Esophagus muscularis mucosa (tissue), 4 donors: ENCODE measurements around the gene NUCB1. TPM values are rescaled to one million over a fixed set of nuclear protein-coding genes. Genes with fewer than 3 reads are reported as not detected.

Experiments used
- DNase-seq: peaks from one replicate; pipeline ENCODE4 v3.0.0-alpha.2; 2017; ENCODE audit errors: extremely low spot score
- H3K27ac ChIP-seq, 4 donors: fragments of 200-600 bp; sonication (generic); replicated peaks in 1 of 4; 1 replicate in 3 of 4; 2 replicates in 1 of 4; pipeline ENCODE4 v1.5.1; 2016 to 2019; ENCODE audit warnings: mild to moderate bottlenecking in 1 of 4
- H3K27me3 ChIP-seq, 4 donors: fragments of 200-600 bp; sonication (generic); one replicate each; pipeline versions ENCODE4 v1.5.1 to v1.6.0; 2016 to 2019
- H3K36me3 ChIP-seq, 4 donors: fragments of 200-600 bp; sonication (generic); one replicate each; pipeline ENCODE4 v1.5.1; 2016 to 2019
- H3K4me1 ChIP-seq, 4 donors: fragments of 200-600 bp; sonication (generic); one replicate each; pipeline ENCODE4 v1.5.1; 2016 to 2019
- H3K4me3 ChIP-seq, 4 donors: fragments of 200-600 bp; sonication (generic); 1 replicate in 2 of 4; 2 replicates in 2 of 4; pipeline ENCODE4 v1.5.1; 2016 to 2019; ENCODE audit warnings: mild to moderate bottlenecking in 4 of 4, moderate library complexity in 1 of 4
- H3K9me3 ChIP-seq, 4 donors: fragments of 200-600 bp; sonication (generic); 1 replicate in 3 of 4; 2 replicates in 1 of 4; pipeline ENCODE4 v1.5.1; 2016 to 2019
- EP300 ChIP-seq: sonication (generic); formaldehyde crosslinking; IDR thresholded peaks from one replicate; pipeline ENCODE4 v1.6.1; 2017; ENCODE audit warnings: antibody characterized with exemption
- POLR2A ChIP-seq: fragments of 450-650 bp; IDR thresholded peaks from one replicate; pipeline ENCODE4 v1.6.1; 2017; ENCODE audit warnings: antibody characterized with exemption, moderate library complexity, mild to moderate bottlenecking, low read depth
- POLR2AphosphoS5 ChIP-seq, 2 donors: sonication (generic); formaldehyde crosslinking; IDR thresholded peaks; one replicate each; pipeline ENCODE4 v1.6.1; 2017; ENCODE audit warnings: antibody characterized with exemption in 2 of 2
- WGBS: methylation state at CpG from one replicate; pipeline ENCODE4 v1.1.5; 2018; 5-methylcytosine and 5-hydroxymethylcytosine counted together
- intact Hi-C: fragments of 100-400 bp; cut with DNase I; formaldehyde crosslinking; loops from one replicate; pipeline ENCODE4 v1.15.1; 2023
- total RNA-seq, 4 donors: library from RNA; depleted of rRNA; stranded (reverse); fragments of >200 nt; gene quantifications; one replicate each; pipeline versions ENCODE4 v1.1.0 to v1.2.1, GENCODE V29; 2016
- TF ChIP-seq, protein P1 (sequence below), 3 experiments: fragments of 200-600 bp in 2 of 3; fragments of 450-650 bp in 1 of 3; sonication (generic) in 2 of 3; IDR thresholded peaks; one replicate each; pipeline ENCODE4 v1.5.1; 2017 to 2019; ENCODE audit warnings: antibody characterized with exemption in 3 of 3, mild to moderate bottlenecking in 2 of 3, moderate library complexity in 1 of 3

NUCB1 gene
- total RNA-seq, 4 donors from 2014 or later: 179 to 356 (median 284) TPM

DNA sequence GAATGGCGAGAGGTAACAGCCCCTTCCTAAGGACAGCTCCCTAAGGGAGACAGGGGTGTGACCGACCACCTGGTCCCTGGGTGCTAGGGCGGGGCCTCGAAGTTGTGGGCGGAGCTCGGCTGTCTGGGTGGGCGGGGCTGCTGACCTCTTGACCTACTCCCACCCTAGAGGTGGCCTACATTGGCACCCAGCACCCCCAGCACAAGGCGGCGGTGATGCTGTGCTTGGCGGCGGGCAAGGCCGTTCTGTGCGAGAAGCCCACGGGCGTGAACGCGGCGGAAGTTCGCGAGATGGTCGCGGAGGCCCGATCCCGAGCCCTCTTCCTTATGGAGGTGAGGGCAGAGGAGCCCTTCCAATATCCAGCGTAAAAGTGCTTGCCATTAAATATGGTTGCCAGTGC is 35.8 kb downstream of the NUCB1 start:
- TF ChIP-seq, protein P1, sequence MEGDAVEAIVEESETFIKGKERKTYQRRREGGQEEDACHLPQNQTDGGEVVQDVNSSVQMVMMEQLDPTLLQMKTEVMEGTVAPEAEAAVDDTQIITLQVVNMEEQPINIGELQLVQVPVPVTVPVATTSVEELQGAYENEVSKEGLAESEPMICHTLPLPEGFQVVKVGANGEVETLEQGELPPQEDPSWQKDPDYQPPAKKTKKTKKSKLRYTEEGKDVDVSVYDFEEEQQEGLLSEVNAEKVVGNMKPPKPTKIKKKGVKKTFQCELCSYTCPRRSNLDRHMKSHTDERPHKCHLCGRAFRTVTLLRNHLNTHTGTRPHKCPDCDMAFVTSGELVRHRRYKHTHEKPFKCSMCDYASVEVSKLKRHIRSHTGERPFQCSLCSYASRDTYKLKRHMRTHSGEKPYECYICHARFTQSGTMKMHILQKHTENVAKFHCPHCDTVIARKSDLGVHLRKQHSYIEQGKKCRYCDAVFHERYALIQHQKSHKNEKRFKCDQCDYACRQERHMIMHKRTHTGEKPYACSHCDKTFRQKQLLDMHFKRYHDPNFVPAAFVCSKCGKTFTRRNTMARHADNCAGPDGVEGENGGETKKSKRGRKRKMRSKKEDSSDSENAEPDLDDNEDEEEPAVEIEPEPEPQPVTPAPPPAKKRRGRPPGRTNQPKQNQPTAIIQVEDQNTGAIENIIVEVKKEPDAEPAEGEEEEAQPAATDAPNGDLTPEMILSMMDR (IDR thresholded peaks at IDR 0.05): no peak
- TF ChIP-seq POLR2AphosphoS5 (IDR thresholded peaks at IDR 0.05) (no peak), POLR2A (no peak), EP300 (no peak)
- peaks cover 0 to 4% (median 3%) of the 10 kb centered on the region in 4 donors for H3K9me3 ChIP-seq
- intact Hi-C loops: no loop called here
- DNase-seq: no peak
- no peaks in the 10 kb centered on the region for H3K36me3 ChIP-seq
- H3K4me3 ChIP-seq: no peak overlapping the region
- H3K27ac ChIP-seq: no peak overlapping the region
- peaks cover 0 to 6% (median 0%) of the 10 kb centered on the region in 4 donors for H3K27me3 ChIP-seq
- 95% methylated on average over 19 of the region's 25 CpGs for WGBS
- peaks cover 0 to 16% (median 14%) of the 10 kb centered on the region in 4 donors for H3K4me1 ChIP-seq

DNA sequence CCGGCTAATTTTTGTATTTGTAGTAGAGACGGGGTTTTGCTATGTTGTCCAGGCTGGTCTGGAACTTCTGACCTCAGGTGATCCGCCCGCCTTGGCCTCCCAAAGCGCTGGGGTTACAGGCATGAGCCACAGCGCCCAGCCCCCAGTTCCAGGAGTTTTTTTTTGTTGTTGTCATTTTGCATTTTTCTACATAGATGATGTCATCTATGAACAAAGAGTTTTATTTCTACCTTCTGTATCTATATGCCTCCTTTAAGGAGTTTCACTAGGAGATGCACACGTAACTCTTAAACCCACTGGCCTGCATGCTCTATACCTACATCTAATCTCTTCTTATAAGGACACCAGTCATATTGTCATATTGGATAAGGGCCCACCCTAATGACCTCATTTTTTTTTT is 38.1 kb downstream of the NUCB1 start:
- 87% methylated on average over 7 of the region's 7 CpGs for WGBS
- DNase-seq: no peak
- TF ChIP-seq POLR2AphosphoS5 (IDR thresholded peaks at IDR 0.05) (no peak), EP300 (no peak), POLR2A (no peak)
- TF ChIP-seq, protein P1 (IDR thresholded peaks at IDR 0.05): no peak
- Histone ChIP-seq H3K36me3 (no peaks in the 10 kb centered on the region), H3K27me3 (no peaks in the 10 kb centered on the region), H3K27ac (no peak overlapping the region), H3K4me3 (no peak overlapping the region), H3K9me3 (peaks cover 0 to 9% (median 6%) of the 10 kb centered on the region in 4 donors), H3K4me1 (peaks cover 0 to 11% (median 9%) of the 10 kb centered on the region in 4 donors)
- intact Hi-C loops: no loop called here

DNA sequence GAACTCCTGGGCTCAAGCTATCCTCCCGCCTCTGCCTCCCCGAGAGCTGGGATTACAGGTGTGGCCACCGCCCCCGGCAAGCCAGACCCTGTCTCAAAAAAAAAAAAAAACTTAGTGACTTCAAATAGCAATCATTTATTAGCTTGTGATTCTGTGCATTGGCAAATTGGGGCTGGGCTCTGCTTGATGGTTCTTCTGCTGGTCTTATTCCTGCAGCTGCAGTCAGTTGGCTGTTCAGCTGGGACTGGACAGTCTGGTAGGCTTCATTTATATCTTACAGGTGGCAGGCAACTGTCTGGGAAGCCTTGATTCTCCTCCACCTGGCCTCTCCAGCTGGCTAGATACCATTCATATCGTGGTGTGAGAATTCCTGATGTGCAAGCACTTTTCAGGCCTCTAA is 40.8 kb downstream of the NUCB1 start:
- intact Hi-C loops: no loop called here

DNA sequence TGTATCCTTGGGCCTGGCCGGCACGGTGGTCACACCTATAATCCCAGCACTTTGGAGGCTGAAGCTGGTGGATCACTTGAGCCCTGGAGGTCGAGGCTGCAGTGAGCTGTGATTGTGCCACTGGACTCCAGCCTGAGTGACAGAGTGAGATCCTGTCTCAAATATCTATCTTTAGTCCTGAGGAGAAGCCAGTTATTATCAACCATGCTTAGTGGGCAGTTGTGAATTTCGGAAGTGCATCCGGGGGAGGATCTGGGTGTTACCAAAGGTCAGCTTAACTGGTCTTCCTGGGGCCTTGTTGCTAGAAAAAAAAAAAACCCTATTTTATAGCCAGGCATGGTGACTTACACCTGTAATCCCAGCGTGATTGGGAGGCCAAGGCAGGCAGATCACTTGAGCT is 43.0 kb downstream of the NUCB1 start:
- H3K36me3 ChIP-seq: no peaks in the 10 kb centered on the region
- H3K27ac ChIP-seq: no peak overlapping the region
- DNase-seq: no peak
- intact Hi-C loops: no loop called here
- no peaks in the 10 kb centered on the region for H3K4me1 ChIP-seq
- TF ChIP-seq, protein P1 (IDR thresholded peaks at IDR 0.05): no peak
- TF ChIP-seq EP300: no peak
- TF ChIP-seq POLR2A: no peak
- no peak for TF ChIP-seq POLR2AphosphoS5 (IDR thresholded peaks at IDR 0.05)
- H3K27me3 ChIP-seq: no peaks in the 10 kb centered on the region
- H3K4me3 ChIP-seq: no peak overlapping the region
- 97% methylated on average over 6 of the region's 6 CpGs for WGBS
- peaks cover 0 to 9% (median 6%) of the 10 kb centered on the region in 4 donors for H3K9me3 ChIP-seq

More for the DNA sequence above, 40.8 kb downstream of the NUCB1 start:
- no peak overlapping the region for H3K4me3 ChIP-seq
- H3K36me3 ChIP-seq: no peaks in the 10 kb centered on the region
- no peak overlapping the region for H3K27ac ChIP-seq
- no peak for DNase-seq
- WGBS: 88% methylated on average over 5 of the region's 5 CpGs
- no peaks in the 10 kb centered on the region for H3K4me1 ChIP-seq
- H3K9me3 ChIP-seq: peaks cover 0 to 9% (median 6%) of the 10 kb centered on the region in 4 donors
- H3K27me3 ChIP-seq: no peaks in the 10 kb centered on the region
- TF ChIP-seq EP300 (no peak), POLR2A (no peak), POLR2AphosphoS5 (IDR thresholded peaks at IDR 0.05) (no peak)
- TF ChIP-seq, protein P1 (IDR thresholded peaks at IDR 0.05): no peak

DNA sequence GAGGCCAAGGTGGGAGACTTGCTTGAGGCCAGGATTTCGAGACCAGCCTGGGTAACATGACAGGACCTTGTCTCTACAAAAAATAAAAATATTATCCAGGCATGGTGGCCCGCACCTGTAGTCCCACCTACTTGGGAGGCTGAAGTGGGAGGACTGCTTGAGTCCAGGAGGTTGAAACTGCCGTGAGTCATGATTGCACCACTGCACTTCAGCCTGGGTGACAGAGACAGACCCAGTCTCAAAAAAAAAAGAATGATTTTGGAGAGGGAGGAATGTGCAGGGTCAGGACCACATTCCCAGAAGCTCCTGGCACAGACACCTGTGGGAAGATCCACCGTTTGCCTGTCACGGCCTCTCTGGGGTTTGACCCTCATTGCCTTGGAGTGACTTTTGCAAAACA is 45.3 kb downstream of the NUCB1 start:
- no peaks in the 10 kb centered on the region for H3K27me3 ChIP-seq
- peaks cover 0 to 9% (median 6%) of the 10 kb centered on the region in 4 donors for H3K9me3 ChIP-seq
- no peak for DNase-seq
- no peak overlapping the region for H3K4me3 ChIP-seq
- no peak overlapping the region for H3K27ac ChIP-seq
- no peaks in the 10 kb centered on the region for H3K36me3 ChIP-seq
- 84% methylated on average over 5 of the region's 5 CpGs for WGBS
- TF ChIP-seq, protein P1 (IDR thresholded peaks at IDR 0.05): no peak
- TF ChIP-seq POLR2AphosphoS5 (IDR thresholded peaks at IDR 0.05): no peak
- intact Hi-C loops: no loop called here
- no peaks in the 10 kb centered on the region for H3K4me1 ChIP-seq
